ENCODE measurements around the gene CACHD1.

Gene CACHD1

GRCh38 chr1:64518692-64519481, 49.0 kb downstream of the CACHD1 start:
- TF ChIP-seq CTCF (IDR thresholded peaks at IDR 0.05), result no peak
- Histone ChIP-seq H3K4me3 (no peak overlapping the region), H3K27ac (no peak overlapping the region)
- DNase-seq (ENCODE audit: low spot score), result no peak

- no peak for DNase-seq (ENCODE audit: low spot score)
- no peak overlapping the region for H3K27ac ChIP-seq
- TF ChIP-seq CTCF (IDR thresholded peaks at IDR 0.05), result no peak
- no peak overlapping the region for H3K4me3 ChIP-seq
Observed at GRCh38 chr1:64519901-64520300, 50.0 kb downstream of the CACHD1 start.

- Histone ChIP-seq H3K4me3 (no peak overlapping the region), H3K27ac (no peak overlapping the region)
- no peak for DNase-seq (ENCODE audit: low spot score)
- no peak for TF ChIP-seq CTCF (IDR thresholded peaks at IDR 0.05)
Observed at GRCh38 chr1:64522740-64523139, 52.8 kb downstream of the CACHD1 start.

GRCh38 chr1:64523413-64524337, 53.7 kb downstream of the CACHD1 start:
- H3K4me3 ChIP-seq, result no peak overlapping the region
- H3K27ac ChIP-seq, result no peak overlapping the region
- TF ChIP-seq CTCF (IDR thresholded peaks at IDR 0.05), result no peak
- DNase-seq (ENCODE audit: low spot score), result no peak

GRCh38 chr1:64524614-64525013, 54.7 kb downstream of the CACHD1 start:
- DNase-seq (ENCODE audit: low spot score), result no peak
- Histone ChIP-seq H3K27ac (no peak overlapping the region), H3K4me3 (no peak overlapping the region)
- no peak for TF ChIP-seq CTCF (IDR thresholded peaks at IDR 0.05)

- no peak for TF ChIP-seq CTCF (IDR thresholded peaks at IDR 0.05)
- Histone ChIP-seq H3K4me3 (no peak overlapping the region), H3K27ac (no peak overlapping the region)
- DNase-seq (ENCODE audit: low spot score), result no peak
Observed at GRCh38 chr1:64525116-64525686, 55.3 kb downstream of the CACHD1 start.
